PFSK-1 (cell line): ENCODE results near the gene CD52.

ENCODE experiments used
- FOXP2 ChIP-seq: optimal IDR thresholded peaks from 2 replicates; pipeline ENCODE3; 2011; ENCODE audit warnings: borderline replicate concordance, control low read depth, inconsistent platforms; ENCODE audit not compliant: insufficient read depth; ENCODE audit errors: extremely low read length, extremely low read depth
- POLR2AphosphoS5 ChIP-seq: IDR thresholded peaks from 2 replicates; pipeline ENCODE4 v1.6.1; 2012; ENCODE audit warnings: low read depth, mild to moderate bottlenecking, control low read depth, low read length, moderate library complexity
- REST ChIP-seq, 2 experiments: IDR thresholded peaks; 2 replicates each; pipeline versions ENCODE4 v1.6.1 to v1.8.0; 2011 to 2012; ENCODE audit warnings: low read depth in 2 of 2, low read length in 2 of 2, control low read depth in 1 of 2, inconsistent platforms in 1 of 2, mild to moderate bottlenecking in 1 of 2, moderate library complexity in 1 of 2; ENCODE audit not compliant: insufficient read depth in 1 of 2
- SIN3A ChIP-seq: IDR thresholded peaks from 2 replicates; pipeline ENCODE4 v1.6.1; 2012; ENCODE audit warnings: mild to moderate bottlenecking, low read length, moderate library complexity, borderline replicate concordance; ENCODE audit not compliant: insufficient read depth
- TAF1 ChIP-seq: IDR thresholded peaks from 2 replicates; pipeline ENCODE4 v1.6.1; 2012; ENCODE audit warnings: low read length, control low read depth, borderline replicate concordance; ENCODE audit not compliant: insufficient read depth

The CD52 gene

GRCh38 chr1:26283871-26284596 is 33.7 kb upstream of the CD52 start:
- TF ChIP-seq POLR2AphosphoS5 (0 out of 2 replicates have a peak, but pooled peaks have one; percentile 36), REST (IDR thresholded peaks at IDR 0.05; ENCODE audit: insufficient read depth in 1 of 2, low read depth in 2 of 2, low read length in 2 of 2) (no peak)

GRCh38 chr1:26284597-26285347 is 33.0 kb upstream of the CD52 start:
- TF ChIP-seq FOXP2 (no peak), TAF1 (no peak), SIN3A (no peak), POLR2AphosphoS5 (no peak), REST (IDR thresholded peaks at IDR 0.05; ENCODE audit: insufficient read depth in 1 of 2, low read depth in 2 of 2, low read length in 2 of 2) (no peak)

GRCh38 chr1:26285366-26286063 is 32.2 kb upstream of the CD52 start:
- TF ChIP-seq TAF1 (no peak), REST (IDR thresholded peaks at IDR 0.05; ENCODE audit: insufficient read depth in 1 of 2, low read depth in 2 of 2, low read length in 2 of 2) (no peak), POLR2AphosphoS5 (no peak), FOXP2 (no peak), SIN3A (no peak)

GRCh38 chr1:26286064-26286416 is 31.7 kb upstream of the CD52 start:
- no peak for TF ChIP-seq FOXP2

- TF ChIP-seq REST (IDR thresholded peaks at IDR 0.05; ENCODE audit: insufficient read depth in 1 of 2, low read depth in 2 of 2, low read length in 2 of 2) (no peak), POLR2AphosphoS5 (no peak), TAF1 (no peak), FOXP2 (no peak), SIN3A (no peak)
Measured at GRCh38 chr1:26287033-26287711, 30.6 kb upstream of the CD52 start.
